ENCODE measurements around the gene PCGF5.
A peak's percentile ranks its signal among the peaks of the same experiment; 100 is the strongest.
"Not testable (repeated sequence)": the region's sequence is repeated elsewhere in the genome, so short reads cannot be mapped to it uniquely, and the experiment has no call there.

PCGF5 gene

GRCh38 chr10:91286572-91286971 lies 66.1 kb downstream of the PCGF5 start:
- no peak for DNase-seq (ENCODE audit: low read depth in 2 of 2)

GRCh38 chr10:91287276-91287675 lies 66.8 kb downstream of the PCGF5 start:
- DNase-seq (ENCODE audit: low read depth in 2 of 2): no peak

- no peak for DNase-seq (ENCODE audit: low read depth in 2 of 2)
These were observed 67.4 kb downstream of the PCGF5 start for GRCh38 chr10:91287912-91288311.

- DNase-seq (ENCODE audit: low read depth in 2 of 2): no peak
These were observed 68.8 kb downstream of the PCGF5 start for GRCh38 chr10:91289305-91289704.

DNA sequence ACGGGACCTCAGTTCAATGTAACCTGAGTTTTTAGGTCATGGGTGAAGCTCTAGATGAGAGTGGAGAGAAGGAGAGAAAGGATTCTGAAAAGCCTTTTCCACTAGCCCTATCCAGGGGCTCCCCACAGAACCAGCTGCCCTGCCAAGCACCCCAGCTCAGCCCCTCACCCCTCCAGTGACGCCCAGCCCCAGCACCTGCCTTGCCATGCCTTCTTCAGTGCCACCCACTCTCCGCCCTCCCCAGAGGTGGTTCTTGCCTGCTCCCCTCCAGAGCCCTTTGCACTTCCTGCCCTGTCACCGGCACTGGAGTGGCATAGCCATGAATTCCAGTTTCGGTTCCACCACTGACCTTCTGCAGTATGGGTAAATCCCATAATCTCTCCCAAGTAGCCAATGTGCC lies 70.1 kb downstream of the PCGF5 start:
- DNase-seq (ENCODE audit: low read depth in 2 of 2): no peak

DNA sequence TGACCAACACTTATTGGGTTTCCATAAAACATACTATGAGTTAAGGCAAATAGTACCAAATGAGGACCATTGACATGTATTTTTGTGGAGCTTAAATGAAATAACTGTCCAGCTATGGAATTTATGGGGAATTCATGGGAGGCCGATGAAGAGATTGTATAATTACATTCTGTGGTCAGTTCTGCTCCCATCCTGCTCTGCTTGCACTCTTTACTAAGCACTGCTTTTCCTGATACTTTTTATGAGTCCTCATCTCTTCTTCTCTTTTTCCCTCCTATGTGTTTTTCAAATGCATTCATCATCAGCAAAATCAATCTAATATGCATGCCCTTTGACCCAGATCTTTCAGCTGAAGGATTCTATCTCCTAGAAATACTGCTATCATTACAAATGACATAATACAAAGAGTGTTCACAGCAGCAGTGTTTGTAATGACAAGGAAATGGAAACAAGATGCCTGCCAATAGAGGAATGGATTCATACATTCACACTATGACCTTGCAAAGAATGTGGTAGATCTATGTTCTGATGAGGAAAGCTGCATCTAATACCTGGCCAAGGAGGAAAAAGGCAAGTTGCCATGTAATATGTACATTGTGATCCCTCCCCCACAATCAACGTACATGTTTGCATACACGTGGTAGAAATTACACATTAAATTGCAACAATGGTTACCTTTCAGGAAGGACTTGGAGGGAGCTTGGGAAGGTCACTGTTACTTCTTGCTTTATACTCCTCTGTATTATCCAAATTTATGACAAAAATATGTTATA lies 73.9 kb downstream of the PCGF5 start:
- no peak for DNase-seq (ENCODE audit: low read depth in 2 of 2)

- no peak for DNase-seq (ENCODE audit: low read depth in 2 of 2)
These were observed 74.9 kb downstream of the PCGF5 start for GRCh38 chr10:91295346-91295745.

- DNase-seq (ENCODE audit: low read depth in 2 of 2): no peak
These were observed 76.0 kb downstream of the PCGF5 start for GRCh38 chr10:91296471-91296870.

- peak; percentile 59 to 62 for DNase-seq (ENCODE audit: low read depth in 2 of 2)
These were observed 77.9 kb downstream of the PCGF5 start for GRCh38 chr10:91298224-91298871.

DNA sequence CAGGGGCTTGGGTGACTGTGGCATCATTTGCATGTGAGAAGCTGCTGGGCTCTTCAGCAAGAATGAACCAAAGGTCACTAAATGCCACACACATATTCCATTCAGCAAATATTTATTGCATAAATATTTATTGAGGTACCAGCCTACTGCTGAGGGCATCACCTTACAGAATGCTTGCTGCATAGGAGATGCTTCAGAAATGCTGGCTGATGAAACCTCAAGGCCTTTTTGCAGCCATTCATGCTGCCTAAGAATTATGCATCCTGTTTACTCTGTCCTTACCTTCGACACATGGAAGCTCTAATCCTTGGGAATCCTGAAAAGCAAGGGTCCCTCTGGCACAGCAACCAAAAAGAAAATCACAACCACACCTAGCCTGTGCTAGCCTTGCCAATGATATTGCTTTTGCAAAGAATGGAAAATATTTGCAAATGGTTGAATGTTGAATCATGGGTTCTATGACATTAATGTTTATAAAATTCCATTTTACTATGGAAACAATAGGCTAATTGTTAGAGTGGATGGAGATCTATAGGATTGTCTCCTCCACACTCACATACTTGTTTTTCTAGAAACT lies 79.6 kb downstream of the PCGF5 start:
- DNase-seq (ENCODE audit: low read depth in 2 of 2): no peak

- DNase-seq (ENCODE audit: low read depth in 2 of 2): not testable (repeated sequence)
These were observed 82.5 kb downstream of the PCGF5 start for GRCh38 chr10:91302946-91303345.

DNA sequence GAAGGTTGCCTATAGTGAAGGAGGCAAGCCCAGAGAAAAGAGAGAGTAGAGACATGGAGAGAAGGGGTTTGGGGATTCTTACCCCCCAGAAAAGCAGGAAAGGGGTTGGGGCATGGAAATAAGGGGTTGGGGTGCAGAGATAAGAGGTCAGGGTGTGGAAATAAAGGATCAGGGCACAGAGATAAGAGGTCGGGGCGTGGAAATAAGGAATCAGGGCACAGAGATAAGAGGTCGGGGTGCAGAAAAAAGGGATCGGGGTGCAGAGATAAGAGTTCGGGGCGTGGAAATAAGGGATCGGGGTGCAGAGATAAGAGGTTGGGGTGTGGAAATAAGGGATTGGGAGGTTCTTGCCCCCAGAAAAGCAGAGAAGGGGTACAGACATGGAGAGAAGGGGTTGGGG lies 85.5 kb downstream of the PCGF5 start:
- DNase-seq (ENCODE audit: low read depth in 2 of 2): not testable (repeated sequence)

GRCh38 chr10:91307489-91307888 lies 87.0 kb downstream of the PCGF5 start:
- DNase-seq (ENCODE audit: low read depth in 2 of 2): no peak

- DNase-seq (ENCODE audit: low read depth in 2 of 2): no peak
These were observed 89.2 kb downstream of the PCGF5 start for GRCh38 chr10:91309711-91310110.

DNA sequence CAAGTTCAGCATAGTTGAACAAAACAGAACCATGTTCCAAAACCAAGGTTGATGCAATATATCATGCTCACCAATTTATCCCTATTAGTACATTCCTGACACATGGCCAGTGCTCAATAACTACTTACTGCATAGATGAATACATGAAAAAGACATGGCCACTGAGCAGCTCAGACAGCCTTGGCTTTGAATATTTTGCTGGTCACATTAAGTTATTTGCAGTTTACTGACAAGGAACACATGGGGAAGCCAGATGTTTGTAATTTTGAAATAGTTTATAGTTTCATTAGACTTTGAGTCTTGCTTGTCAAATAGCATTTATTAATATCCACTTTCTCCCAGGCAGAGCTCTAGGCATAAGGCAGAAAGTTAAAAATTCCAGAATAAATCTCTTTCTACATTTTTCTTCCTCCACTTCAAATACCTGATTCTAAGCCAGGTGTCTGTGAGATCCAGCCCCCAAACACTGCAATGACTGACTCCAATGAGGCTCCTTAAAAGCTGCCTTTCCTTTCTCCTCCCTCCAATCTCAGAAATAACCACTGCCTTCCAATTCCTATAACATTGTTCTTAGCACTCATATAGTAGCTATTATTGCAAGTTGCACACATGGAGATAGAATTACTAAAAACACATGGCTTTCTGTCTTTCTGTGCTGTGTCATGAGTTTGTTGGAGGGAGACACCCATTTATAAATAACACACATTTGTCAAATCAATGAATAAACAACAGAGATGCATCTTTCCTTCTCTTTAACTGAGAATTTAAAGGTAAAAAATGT lies 91.3 kb downstream of the PCGF5 start:
- peak; percentile 56 to 57 for DNase-seq (ENCODE audit: low read depth in 2 of 2)

DNA sequence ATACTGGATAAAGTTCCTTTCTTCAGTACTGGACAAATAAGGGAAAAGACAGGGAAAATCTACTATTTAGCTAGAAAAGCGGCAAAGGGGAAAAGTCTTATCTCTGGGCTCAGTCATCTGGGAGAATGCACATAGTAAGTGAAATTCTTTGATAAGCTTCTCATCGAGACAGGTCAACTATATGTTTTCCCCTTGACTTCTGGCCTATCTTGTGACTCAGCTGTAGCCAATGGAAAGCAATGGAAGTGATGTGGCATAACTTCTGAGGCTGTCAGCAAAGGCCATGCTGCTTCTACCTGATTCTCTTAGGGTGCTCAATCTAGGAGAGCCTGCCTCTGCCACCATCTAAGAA lies 91.9 kb downstream of the PCGF5 start:
- no peak for DNase-seq (ENCODE audit: low read depth in 2 of 2)

- peak; percentile 36 for DNase-seq (ENCODE audit: low read depth in 2 of 2)
These were observed 93.5 kb downstream of the PCGF5 start for GRCh38 chr10:91313796-91314485.

DNA sequence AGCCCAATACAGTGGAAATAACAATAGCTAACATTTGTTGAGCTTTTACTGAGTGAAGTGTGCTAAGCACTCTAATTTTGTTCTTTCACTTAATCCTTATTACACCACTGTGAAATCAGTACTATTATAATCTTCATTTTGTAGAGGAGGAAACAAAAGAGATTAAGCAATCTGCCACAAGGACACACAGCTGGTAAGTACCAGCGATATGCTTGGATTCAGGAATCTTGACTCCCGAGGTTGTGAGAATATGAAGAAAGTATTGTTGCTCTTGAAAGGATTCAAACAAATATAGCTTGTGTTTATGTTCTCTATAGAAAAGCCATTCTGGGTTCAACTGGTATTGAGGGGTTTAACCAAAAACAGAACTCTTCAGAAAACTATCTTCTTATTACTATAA lies 96.0 kb downstream of the PCGF5 start:
- DNase-seq (ENCODE audit: low read depth in 2 of 2): no peak

DNA sequence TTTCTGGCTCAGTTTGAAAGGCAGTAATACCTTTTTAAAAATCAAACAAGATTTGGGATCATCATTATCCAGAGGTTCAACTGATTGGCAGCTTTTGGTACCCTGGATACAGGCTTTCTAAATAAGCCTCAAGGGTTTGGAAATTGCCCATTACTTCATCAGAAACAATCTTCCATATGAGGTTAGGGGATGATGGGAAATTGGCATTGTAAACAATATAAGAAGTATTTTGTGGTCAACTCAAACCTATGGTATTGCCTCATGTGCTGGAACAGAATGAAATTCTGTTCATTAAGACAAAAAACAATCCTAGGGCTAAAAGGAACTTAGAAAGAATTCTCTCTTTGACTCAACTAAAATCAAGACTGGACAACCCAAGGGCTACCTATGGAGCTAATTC lies 97.1 kb downstream of the PCGF5 start:
- no peak for DNase-seq (ENCODE audit: low read depth in 2 of 2)

- DNase-seq (ENCODE audit: low read depth in 2 of 2): no peak
These were observed 98.9 kb downstream of the PCGF5 start for GRCh38 chr10:91319336-91319735.

DNA sequence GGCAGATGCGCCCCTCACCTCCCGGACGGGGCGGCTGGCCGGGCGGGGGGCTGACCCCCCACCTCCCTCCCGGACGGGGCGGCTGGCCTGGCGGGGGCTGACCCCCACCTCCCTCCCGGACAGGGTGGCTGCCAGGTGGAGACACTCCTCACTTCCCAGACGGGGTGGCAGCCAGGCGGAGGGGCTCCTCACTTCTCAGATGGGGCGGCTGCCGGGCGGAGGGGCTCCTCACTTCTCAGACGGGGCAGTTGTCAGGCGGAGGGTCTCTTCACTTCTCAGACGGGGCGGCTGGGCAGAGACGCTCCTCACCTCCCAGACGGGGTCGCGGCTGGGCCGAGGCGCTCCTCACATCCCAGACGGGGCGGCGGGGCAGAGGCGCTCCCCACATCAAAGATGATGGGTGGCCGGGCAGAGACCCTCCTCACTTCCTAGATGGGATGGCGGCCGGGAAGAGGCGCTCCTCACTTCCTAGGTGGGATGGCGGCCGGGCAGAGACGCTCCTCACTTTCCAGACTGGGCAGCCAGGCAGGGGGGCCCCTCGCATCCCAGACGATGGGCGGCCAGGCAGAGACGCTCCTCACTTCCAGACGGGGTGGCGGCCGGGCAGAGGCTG lies 102.9 kb downstream of the PCGF5 start:
- not testable (repeated sequence) for DNase-seq (ENCODE audit: low read depth in 2 of 2)
